HepG2 (cell line): ENCODE results near the gene RPS27A. TPM values are rescaled to one million over a fixed set of nuclear protein-coding genes. Genes with fewer than 3 reads are reported as not detected.
A peak's percentile ranks its signal among the peaks of the same experiment; 100 is the strongest.

ENCODE experiments used
- ATAC-seq: fragments of 200-7000 bp; cut with Tn5 transposase; 3 replicates; pipeline ENCODE4 v1.9.1; 2020; ENCODE audit warnings: mild to moderate bottlenecking, moderate library complexity
- BruUV-seq: library from RNA; stranded (reverse); fragments of 400-500 nt; replicated peaks from 2 replicates; lab custom pipeline; 2021; lab: Mats Ljungman, UMichigan
- CTCF ChIA-PET: fragments of 300-600 bp; formaldehyde crosslinking; extraction: SDS; loops from one replicate; lab custom pipeline; 2021; ENCODE audit warnings: low total read pairs, inconsistent platforms, low intra/inter-chr PET ratio; lab: Yijun Ruan, JAX
- POLR2A ChIA-PET: fragments of 350-600 bp; sonication (Branson Sonifier 250); formaldehyde crosslinking; loops from one replicate; lab custom pipeline; 2020; ENCODE audit warnings: antibody characterized with exemption, inconsistent platforms; lab: Yijun Ruan, JAX
- DNase-seq: peaks from one replicate; pipeline ENCODE4 v3.0.0-alpha.2; 2015; ENCODE audit warnings: low spot score
- FAIRE-seq: peaks from 3 replicates; lab custom pipeline; 2011; peaks lifted over from hg19 to GRCh38; lab: Jason Lieb, UNC
- H2AFZ ChIP-seq: one replicate; pipeline ENCODE4 v1.6.1; 2011; ENCODE audit warnings: low read length, inconsistent platforms
- H3K27ac ChIP-seq: fragments of 300-600 bp; 3 replicates; pipeline ENCODE4 v1.8.0; 2011; ENCODE audit warnings: mixed run types, mild to moderate bottlenecking, mixed read lengths, low read length, inconsistent platforms; ENCODE audit not compliant: insufficient read depth; ENCODE audit errors: extremely low read length
- H3K27me3 ChIP-seq, 2 experiments: fragments of 200-600 bp in 1 of 2; 2 replicates in 1 of 2; 3 replicates in 1 of 2; pipeline versions ENCODE4 v1.6.0 to v1.8.0; 2011; ENCODE audit warnings: low read length in 2 of 2, mild to moderate bottlenecking in 2 of 2, moderate library complexity in 2 of 2, inconsistent platforms in 1 of 2; ENCODE audit not compliant: insufficient read depth in 2 of 2, control insufficient read depth in 1 of 2
- H3K36me3 ChIP-seq, 2 experiments: fragments of 200-600 bp in 1 of 2; replicated peaks in 1 of 2; 2 replicates in 1 of 2; 3 replicates in 1 of 2; pipeline versions ENCODE4 v1.5.1 to v1.8.0; 2011; ENCODE audit warnings: low read length in 2 of 2, inconsistent platforms in 1 of 2; ENCODE audit not compliant: insufficient read depth in 2 of 2, control insufficient read depth in 1 of 2
- H3K4me1 ChIP-seq: 2 replicates; pipeline ENCODE4 v1.5.1; 2012; ENCODE audit warnings: low read length, inconsistent platforms; ENCODE audit not compliant: insufficient read depth
- H3K4me2 ChIP-seq: 2 replicates; pipeline ENCODE4 v1.6.0; 2011; ENCODE audit warnings: low read depth, low read length, inconsistent platforms
- H3K4me3 ChIP-seq, 3 experiments: fragments of 200-600 bp in 1 of 3; sonication (generic), shearing (Covaris generic) in 1 of 3; replicated peaks in 1 of 3; 2 replicates each; pipeline ENCODE4 v1.5.1; 2011 to 2016; ENCODE audit warnings: low read length in 3 of 3, inconsistent platforms in 2 of 3, low read depth in 2 of 3, mild to moderate bottlenecking in 2 of 3, control low read depth in 1 of 3, mixed read lengths in 1 of 3; ENCODE audit not compliant: insufficient read depth in 1 of 3
- H3K79me2 ChIP-seq: one replicate; pipeline ENCODE4 v1.6.1; 2011; ENCODE audit warnings: low read length, inconsistent platforms; ENCODE audit not compliant: insufficient read depth
- H3K9ac ChIP-seq: 2 replicates; pipeline ENCODE4 v1.6.0; 2011; ENCODE audit warnings: mild to moderate bottlenecking, low read depth, low read length, inconsistent platforms; ENCODE audit not compliant: insufficient read depth
- H3K9me3 ChIP-seq: 2 replicates; pipeline ENCODE4 v1.5.1; 2012; ENCODE audit warnings: mild to moderate bottlenecking, low read length
- H4K20me1 ChIP-seq: 2 replicates; pipeline ENCODE4 v1.6.0; 2011; ENCODE audit warnings: inconsistent platforms, mild to moderate bottlenecking, low read length, moderate library complexity; ENCODE audit not compliant: insufficient read depth
- GTF2F1 ChIP-seq: fragments of 150-350 bp; IDR thresholded peaks from 2 replicates; pipeline ENCODE4 v1.6.1; 2014; ENCODE audit warnings: low read length
- HOXA3 ChIP-seq: sonication (generic); formaldehyde crosslinking; IDR thresholded peaks from 2 replicates; pipeline ENCODE4 v1.5.0; 2020; ENCODE audit warnings: missing genetic modification reagents
- MTF1 ChIP-seq: sonication (generic); formaldehyde crosslinking; IDR thresholded peaks from 2 replicates; pipeline ENCODE4 v1.5.0; 2020; ENCODE audit warnings: missing genetic modification reagents
- NPAS2 ChIP-seq: sonication (generic); formaldehyde crosslinking; IDR thresholded peaks from 2 replicates; pipeline ENCODE4 v1.8.0; 2022; ENCODE audit warnings: mild to moderate bottlenecking, missing genetic modification reagents, borderline replicate concordance
- RFX1 ChIP-seq: fragments of 450-650 bp; IDR thresholded peaks from 2 replicates; pipeline ENCODE4 v1.6.1; 2017
- SAFB2 ChIP-seq: sonication (generic); formaldehyde crosslinking; IDR thresholded peaks from 2 replicates; pipeline ENCODE4 v1.5.1; 2020; ENCODE audit warnings: missing genetic modification reagents, low read depth, mild to moderate bottlenecking, borderline replicate concordance
- SOX13 ChIP-seq, 3 experiments: fragments of 450-650 bp in 1 of 3; sonication (generic) in 1 of 3; formaldehyde crosslinking in 1 of 3; IDR thresholded peaks in 2 of 3; conservative IDR thresholded peaks in 1 of 3; 2 replicates each; pipeline versions ENCODE4 v1.5.0 to v1.6.1; 2016 to 2020; ENCODE audit warnings: antibody characterized with exemption in 1 of 3, mild to moderate bottlenecking in 1 of 3, missing compliant biosample characterization in 1 of 3, missing genetic modification reagents in 1 of 3, moderate library complexity in 1 of 3
- SOX5 ChIP-seq: IDR thresholded peaks from 2 replicates; pipeline ENCODE4 v1.6.1; 2016; ENCODE audit warnings: borderline replicate concordance
- STAT5B ChIP-seq: sonication (generic); formaldehyde crosslinking; IDR thresholded peaks from 2 replicates; pipeline ENCODE4 v1.4.0; 2020; ENCODE audit warnings: missing genetic modification reagents
- WGBS: methylation state at CpG from one replicate; pipeline ENCODE4 v1.1.6; 2017; ENCODE audit warnings: low lambda C conversion rate; 5-methylcytosine and 5-hydroxymethylcytosine counted together
- in situ Hi-C: cut with HindIII; loops from 2 replicates; pipeline ENCODE4 v1.10.0; 2017; ENCODE audit warnings: low pct_unique_long_range_greater_than_20kb; ENCODE audit not compliant: extremely low pct_ligation_motif_present
- intact Hi-C: fragments of 100-400 bp; cut with micrococcal nuclease; formaldehyde crosslinking; loops from one replicate; pipeline ENCODE4 v1.10.0; 2022; ENCODE audit not compliant: unreplicated experiment
- polyA plus RNA-seq, 8 experiments: library from polyadenylated mRNA; depleted of rRNA in 3 of 8; stranded (reverse) in 7 of 8; unstranded in 1 of 8; fragments of >200 nt; fragmentation: Illumina TruSeq in 4 of 8; extraction: Trizol in 4 of 8; gene quantifications; 2 replicates each; pipeline versions ENCODE4 v1.2.1 to v1.2.3, GENCODE V29; 2011 to 2016; ENCODE audit warnings: low read depth in 4 of 8, missing spikeins in 1 of 8, mixed read lengths in 1 of 8; ENCODE audit not compliant: insufficient read depth in 1 of 8
- total RNA-seq, 5 experiments: library from RNA; depleted of rRNA; stranded (reverse); fragments of >200 nt; fragmentation: Illumina TruSeq; extraction: Trizol; gene quantifications; 2 replicates each; pipeline ENCODE4 v1.2.3, GENCODE V29; 2016; ENCODE audit warnings: low read depth in 1 of 5
- TF ChIP-seq, protein P1 (sequence below): sonication (generic); formaldehyde crosslinking; IDR thresholded peaks from 2 replicates; pipeline ENCODE4 v1.5.1; 2020; ENCODE audit warnings: mild to moderate bottlenecking, missing genetic modification reagents, borderline replicate concordance
- TF ChIP-seq, protein P2 (sequence below): sonication (generic); formaldehyde crosslinking; IDR thresholded peaks from 2 replicates; pipeline ENCODE4 v1.4.0; 2020; ENCODE audit warnings: missing genetic modification reagents, mild to moderate bottlenecking, borderline replicate concordance

Gene RPS27A
- total and polyA plus RNA-seq, 2 of the 13 experiments (the other 11 are each of a cell fraction or from before 2014, with no cell fraction given) = 2,779 to 3,269 TPM

DNA sequence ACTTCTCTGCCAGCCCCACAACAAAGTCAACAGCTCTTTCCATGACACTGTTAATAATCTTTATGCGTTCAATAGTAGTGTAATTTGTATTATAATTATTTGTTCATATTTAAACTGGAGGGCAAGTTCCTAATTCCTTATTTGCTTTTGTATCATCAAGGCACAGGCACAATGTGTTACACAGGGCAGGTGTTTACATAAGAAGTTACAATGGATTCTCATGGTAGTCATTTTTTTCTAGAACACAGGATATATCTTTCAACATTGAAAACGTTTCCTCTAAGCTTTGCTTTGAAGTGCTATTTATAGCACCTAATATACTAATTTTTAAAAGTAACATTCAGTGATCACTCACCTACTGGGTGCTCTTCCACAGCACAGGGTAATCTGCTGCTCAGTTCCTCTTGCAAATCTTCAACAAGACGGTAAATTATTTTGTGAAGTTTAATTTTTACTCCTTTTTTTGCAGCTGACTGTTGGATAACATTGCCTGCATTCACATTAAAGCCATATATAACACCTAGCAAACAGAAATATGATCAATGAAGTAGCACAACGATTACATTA lies 7.3 kb downstream of the RPS27A start:
- H4K20me1 ChIP-seq = peaks cover 3% of the 10 kb centered on the region; the same call in 1 of the 2 replicates
- no peaks in the 10 kb centered on the region for H3K27me3 ChIP-seq
- in situ Hi-C loops (no loop called here), intact Hi-C loops (loop anchor here (10.0 kb wide), 3 partner anchors 175 to 275 kb away; partner anchors contain the start of genes CCDC88A, CFAP36 and RTN4)
- DNase-seq (peak; percentile 37), ATAC-seq (peak; percentile 22; the same call in 2 of the 3 replicates), FAIRE-seq (no peak)
- ChIA-PET POLR2A (interaction anchor here (0.6 to 1.3 kb wide), 2 partner anchors 11 to 30 kb away, joined by 3 to 4 read pairs; no protein-coding TSS in a partner anchor), CTCF (no interaction called here)
- H3K4me1 ChIP-seq = peaks cover 23% of the 10 kb centered on the region
- H3K9ac ChIP-seq = no peak overlapping the region
- H3K4me3 ChIP-seq = no peak overlapping the region
- peaks cover 2 to 48% of the 10 kb centered on the region in 2 experiments; a peak in 4 of 5 replicates for H3K36me3 ChIP-seq
- peaks cover 4% of the 10 kb centered on the region for H3K79me2 ChIP-seq
- WGBS = 64% methylated on average over 4 of the region's 4 CpGs
- BruUV-seq = no TSS peak
- H3K27ac ChIP-seq = peak overlapping the region; percentile 35
- no peaks in the 10 kb centered on the region for H3K9me3 ChIP-seq
- no peak overlapping the region for H3K4me2 ChIP-seq
- no peak overlapping the region for H2AFZ ChIP-seq
- TF ChIP-seq HOXA3 (CRISPR knock-in tag) (no peak), SOX5 (CRISPR knock-in tag) (peak; percentile 92), MTF1 (no peak), RFX1 (no peak), STAT5B (CRISPR knock-in tag) (no peak), GTF2F1 (no peak), SAFB2 (CRISPR knock-in tag) (no peak), SOX13 (IDR thresholded peaks at IDR 0.05) (no peak), SOX13 (CRISPR knock-in tag; conservative IDR thresholded peaks at IDR 0.05 in 1 of 2, IDR thresholded peaks at IDR 0.05 in 1 of 2) (peak in 1 of 2 experiments; percentile 89; a peak in 2 of 4 replicates), NPAS2 (CRISPR knock-in tag) (no peak)
- TF ChIP-seq, protein P1, sequence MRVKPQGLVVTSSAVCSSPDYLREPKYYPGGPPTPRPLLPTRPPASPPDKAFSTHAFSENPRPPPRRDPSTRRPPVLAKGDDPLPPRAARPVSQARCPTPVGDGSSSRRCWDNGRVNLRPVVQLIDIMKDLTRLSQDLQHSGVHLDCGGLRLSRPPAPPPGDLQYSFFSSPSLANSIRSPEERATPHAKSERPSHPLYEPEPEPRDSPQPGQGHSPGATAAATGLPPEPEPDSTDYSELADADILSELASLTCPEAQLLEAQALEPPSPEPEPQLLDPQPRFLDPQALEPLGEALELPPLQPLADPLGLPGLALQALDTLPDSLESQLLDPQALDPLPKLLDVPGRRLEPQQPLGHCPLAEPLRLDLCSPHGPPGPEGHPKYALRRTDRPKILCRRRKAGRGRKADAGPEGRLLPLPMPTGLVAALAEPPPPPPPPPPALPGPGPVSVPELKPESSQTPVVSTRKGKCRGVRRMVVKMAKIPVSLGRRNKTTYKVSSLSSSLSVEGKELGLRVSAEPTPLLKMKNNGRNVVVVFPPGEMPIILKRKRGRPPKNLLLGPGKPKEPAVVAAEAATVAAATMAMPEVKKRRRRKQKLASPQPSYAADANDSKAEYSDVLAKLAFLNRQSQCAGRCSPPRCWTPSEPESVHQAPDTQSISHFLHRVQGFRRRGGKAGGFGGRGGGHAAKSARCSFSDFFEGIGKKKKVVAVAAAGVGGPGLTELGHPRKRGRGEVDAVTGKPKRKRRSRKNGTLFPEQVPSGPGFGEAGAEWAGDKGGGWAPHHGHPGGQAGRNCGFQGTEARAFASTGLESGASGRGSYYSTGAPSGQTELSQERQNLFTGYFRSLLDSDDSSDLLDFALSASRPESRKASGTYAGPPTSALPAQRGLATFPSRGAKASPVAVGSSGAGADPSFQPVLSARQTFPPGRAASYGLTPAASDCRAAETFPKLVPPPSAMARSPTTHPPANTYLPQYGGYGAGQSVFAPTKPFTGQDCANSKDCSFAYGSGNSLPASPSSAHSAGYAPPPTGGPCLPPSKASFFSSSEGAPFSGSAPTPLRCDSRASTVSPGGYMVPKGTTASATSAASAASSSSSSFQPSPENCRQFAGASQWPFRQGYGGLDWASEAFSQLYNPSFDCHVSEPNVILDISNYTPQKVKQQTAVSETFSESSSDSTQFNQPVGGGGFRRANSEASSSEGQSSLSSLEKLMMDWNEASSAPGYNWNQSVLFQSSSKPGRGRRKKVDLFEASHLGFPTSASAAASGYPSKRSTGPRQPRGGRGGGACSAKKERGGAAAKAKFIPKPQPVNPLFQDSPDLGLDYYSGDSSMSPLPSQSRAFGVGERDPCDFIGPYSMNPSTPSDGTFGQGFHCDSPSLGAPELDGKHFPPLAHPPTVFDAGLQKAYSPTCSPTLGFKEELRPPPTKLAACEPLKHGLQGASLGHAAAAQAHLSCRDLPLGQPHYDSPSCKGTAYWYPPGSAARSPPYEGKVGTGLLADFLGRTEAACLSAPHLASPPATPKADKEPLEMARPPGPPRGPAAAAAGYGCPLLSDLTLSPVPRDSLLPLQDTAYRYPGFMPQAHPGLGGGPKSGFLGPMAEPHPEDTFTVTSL = peak; percentile 36; the same call in 1 of the 2 replicates
- TF ChIP-seq, protein P2, sequence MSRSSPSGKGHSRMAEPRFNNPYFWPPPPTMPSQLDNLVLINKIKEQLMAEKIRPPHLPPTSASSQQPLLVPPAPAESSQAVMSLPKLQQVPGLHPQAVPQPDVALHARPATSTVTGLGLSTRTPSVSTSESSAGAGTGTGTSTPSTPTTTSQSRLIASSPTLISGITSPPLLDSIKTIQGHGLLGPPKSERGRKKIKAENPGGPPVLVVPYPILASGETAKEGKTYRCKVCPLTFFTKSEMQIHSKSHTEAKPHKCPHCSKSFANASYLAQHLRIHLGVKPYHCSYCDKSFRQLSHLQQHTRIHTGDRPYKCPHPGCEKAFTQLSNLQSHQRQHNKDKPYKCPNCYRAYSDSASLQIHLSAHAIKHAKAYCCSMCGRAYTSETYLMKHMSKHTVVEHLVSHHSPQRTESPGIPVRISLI (CRISPR knock-in tag) = no peak
